HepG2 (cell line): ENCODE data around the gene CTIF. TPM values are rescaled to one million over a fixed set of nuclear protein-coding genes. Genes with fewer than 3 reads are reported as not detected.

ENCODE experiments used
- CAMTA2 ChIP-seq: sonication (generic); formaldehyde crosslinking; IDR thresholded peaks from 2 replicates; pipeline ENCODE4 v1.4.0; 2020; ENCODE audit warnings: mild to moderate bottlenecking, missing genetic modification reagents, borderline replicate concordance
- CCAR2 ChIP-seq: fragments of 200-400 bp; formaldehyde crosslinking; optimal IDR thresholded peaks from 2 replicates; pipeline ENCODE3; 2018; ENCODE audit warnings: low read depth, mild to moderate bottlenecking, low read length, moderate library complexity
- EED ChIP-seq: sonication (generic); formaldehyde crosslinking; IDR thresholded peaks from 2 replicates; pipeline ENCODE4 v1.5.0; 2020; ENCODE audit warnings: mild to moderate bottlenecking, missing genetic modification reagents
- ELF4 ChIP-seq: sonication (generic); formaldehyde crosslinking; IDR thresholded peaks from 2 replicates; pipeline ENCODE4 v1.5.0; 2020; ENCODE audit warnings: missing genetic modification reagents, mild to moderate bottlenecking, moderate library complexity, borderline replicate concordance
- HDAC2 ChIP-seq: sonication (generic); formaldehyde crosslinking; IDR thresholded peaks from 2 replicates; pipeline ENCODE4 v1.4.0; 2020; ENCODE audit warnings: missing genetic modification reagents
- HMG20B ChIP-seq: conservative IDR thresholded peaks from 2 replicates; pipeline ENCODE4 v1.6.1; 2016; ENCODE audit warnings: missing genetic modification reagents, missing compliant biosample characterization
- HNRNPK ChIP-seq: fragments of 200-400 bp; formaldehyde crosslinking; IDR thresholded peaks from 2 replicates; pipeline ENCODE4 v1.6.1; 2018; ENCODE audit warnings: low read length, low read depth, moderate library complexity, mild to moderate bottlenecking; ENCODE audit not compliant: poor library complexity, severe bottlenecking
- MYNN ChIP-seq: sonication (generic); formaldehyde crosslinking; IDR thresholded peaks from 2 replicates; pipeline ENCODE4 v1.4.0; 2020; ENCODE audit warnings: mild to moderate bottlenecking, low read depth, missing genetic modification reagents
- NFKB2 ChIP-seq: sonication (generic); formaldehyde crosslinking; IDR thresholded peaks from 2 replicates; pipeline ENCODE4 v1.4.0; 2020; ENCODE audit warnings: missing genetic modification reagents, borderline replicate concordance
- POLR2G ChIP-seq: fragments of 200-400 bp; formaldehyde crosslinking; IDR thresholded peaks from 2 replicates; pipeline ENCODE4 v1.6.1; 2018; ENCODE audit warnings: mild to moderate bottlenecking, low read depth, low read length, moderate library complexity
- SP140L ChIP-seq: sonication (generic); formaldehyde crosslinking; IDR thresholded peaks from 2 replicates; pipeline ENCODE4 v1.4.0; 2020; ENCODE audit warnings: missing genetic modification reagents, borderline replicate concordance
- SSRP1 ChIP-seq: IDR thresholded peaks from 2 replicates; pipeline ENCODE4 v1.6.1; 2016; ENCODE audit warnings: control low read depth
- SYNCRIP ChIP-seq: fragments of 200-400 bp; formaldehyde crosslinking; IDR thresholded peaks from 2 replicates; pipeline ENCODE4 v1.6.1; 2018; ENCODE audit warnings: mild to moderate bottlenecking, low read depth, low read length; ENCODE audit not compliant: insufficient read depth
- TBL1XR1 ChIP-seq: fragments of 150-350 bp; IDR thresholded peaks from 2 replicates; pipeline ENCODE4 v1.6.1; 2014; ENCODE audit warnings: borderline replicate concordance, low read length; ENCODE audit not compliant: partially characterized antibody
- THRA ChIP-seq: sonication (generic); formaldehyde crosslinking; IDR thresholded peaks from 2 replicates; pipeline ENCODE4 v1.4.0; 2020; ENCODE audit warnings: missing genetic modification reagents, borderline replicate concordance
- U2AF2 ChIP-seq: fragments of 200-400 bp; formaldehyde crosslinking; IDR thresholded peaks from 2 replicates; pipeline ENCODE4 v1.6.1; 2017; ENCODE audit warnings: low read depth, mild to moderate bottlenecking, low read length
- ZBTB1 ChIP-seq: sonication (generic); formaldehyde crosslinking; IDR thresholded peaks from 2 replicates; pipeline ENCODE4 v1.4.0; 2020; ENCODE audit warnings: missing genetic modification reagents, borderline replicate concordance
- ZNF292 ChIP-seq: sonication (generic); formaldehyde crosslinking; IDR thresholded peaks from 2 replicates; pipeline ENCODE4 v1.8.1; 2022; ENCODE audit warnings: mild to moderate bottlenecking, low read depth, missing genetic modification reagents, borderline replicate concordance
- ZNF367 ChIP-seq: sonication (generic); formaldehyde crosslinking; IDR thresholded peaks from 2 replicates; pipeline ENCODE4 v1.4.0; 2020; ENCODE audit warnings: missing genetic modification reagents, borderline replicate concordance
- ZNF431 ChIP-seq: sonication (generic); formaldehyde crosslinking; IDR thresholded peaks from 2 replicates; pipeline ENCODE4 v1.9.0; 2022; ENCODE audit warnings: missing genetic modification reagents, low read depth, mild to moderate bottlenecking, borderline replicate concordance
- ZNF552 ChIP-seq: sonication (generic); formaldehyde crosslinking; IDR thresholded peaks from 2 replicates; pipeline ENCODE4 v1.9.0; 2022; ENCODE audit warnings: missing genetic modification reagents, mild to moderate bottlenecking, borderline replicate concordance
- ZNF672 ChIP-seq: sonication (generic); formaldehyde crosslinking; IDR thresholded peaks from 2 replicates; pipeline ENCODE4 v1.8.1; 2022; ENCODE audit warnings: missing genetic modification reagents
- ZNF746 ChIP-seq: sonication (generic); formaldehyde crosslinking; IDR thresholded peaks from 2 replicates; pipeline ENCODE4 v1.8.0; 2022; ENCODE audit warnings: mild to moderate bottlenecking, missing genetic modification reagents
- polyA plus RNA-seq, 8 experiments: library from polyadenylated mRNA; depleted of rRNA in 3 of 8; stranded (reverse) in 7 of 8; unstranded in 1 of 8; fragments of >200 nt; fragmentation: Illumina TruSeq in 4 of 8; extraction: Trizol in 4 of 8; gene quantifications; 2 replicates each; pipeline versions ENCODE4 v1.2.1 to v1.2.3, GENCODE V29; 2011 to 2016; ENCODE audit warnings: low read depth in 4 of 8, missing spikeins in 1 of 8, mixed read lengths in 1 of 8; ENCODE audit not compliant: insufficient read depth in 1 of 8
- total RNA-seq, 5 experiments: library from RNA; depleted of rRNA; stranded (reverse); fragments of >200 nt; fragmentation: Illumina TruSeq; extraction: Trizol; gene quantifications; 2 replicates each; pipeline ENCODE4 v1.2.3, GENCODE V29; 2016; ENCODE audit warnings: low read depth in 1 of 5
- TF ChIP-seq, protein P1 (sequence below): sonication (generic); IDR thresholded peaks from 2 replicates; pipeline ENCODE4 v1.6.1; 2016; ENCODE audit warnings: low read depth, borderline replicate concordance
- TF ChIP-seq, protein P2 (sequence below): sonication (generic); formaldehyde crosslinking; IDR thresholded peaks from 2 replicates; pipeline ENCODE4 v1.5.1; 2020; ENCODE audit warnings: missing genetic modification reagents, mild to moderate bottlenecking, borderline replicate concordance
- TF ChIP-seq, protein P3 (sequence below): sonication (generic); formaldehyde crosslinking; IDR thresholded peaks from 2 replicates; pipeline ENCODE4 v1.5.1; 2020; ENCODE audit warnings: missing genetic modification reagents, mild to moderate bottlenecking, borderline replicate concordance

Gene CTIF
- total and polyA plus RNA-seq, 2 of the 13 experiments (the other 11 are each of a cell fraction or from before 2014, with no cell fraction given): 18.2 to 28.0 TPM

- TF ChIP-seq HMG20B (CRISPR knock-in tag) (no peak; the same call in 1 of the 2 replicates), HNRNPK (peak; percentile 90), ZNF552 (no peak), ELF4 (CRISPR knock-in tag) (no peak), THRA (CRISPR knock-in tag) (peak; percentile 84), ZNF367 (CRISPR knock-in tag) (no peak), SP140L (CRISPR knock-in tag) (no peak), EED (CRISPR knock-in tag) (no peak), ZNF672 (no peak), POLR2G (peak; percentile 49; the same call in 1 of the 2 replicates), ZNF431 (0 out of 2 replicates have a peak, but pooled peaks have one; percentile 18), SSRP1 (no peak), ZBTB1 (CRISPR knock-in tag) (no peak), CCAR2 (no peak), ZNF746 (CRISPR knock-in tag) (peak; percentile 96), ZNF292 (peak; percentile 96), HDAC2 (peak; percentile 86), SYNCRIP (no peak), U2AF2 (no peak), TBL1XR1 (no peak), CAMTA2 (no peak), NFKB2 (CRISPR knock-in tag) (peak; percentile 62; the same call in 1 of the 2 replicates), MYNN (no peak)
- TF ChIP-seq, protein P1, sequence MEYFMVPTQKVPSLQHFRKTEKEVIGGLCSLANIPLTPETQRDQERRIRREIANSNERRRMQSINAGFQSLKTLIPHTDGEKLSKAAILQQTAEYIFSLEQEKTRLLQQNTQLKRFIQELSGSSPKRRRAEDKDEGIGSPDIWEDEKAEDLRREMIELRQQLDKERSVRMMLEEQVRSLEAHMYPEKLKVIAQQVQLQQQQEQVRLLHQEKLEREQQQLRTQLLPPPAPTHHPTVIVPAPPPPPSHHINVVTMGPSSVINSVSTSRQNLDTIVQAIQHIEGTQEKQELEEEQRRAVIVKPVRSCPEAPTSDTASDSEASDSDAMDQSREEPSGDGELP: peak; percentile 84; the same call in 1 of the 2 replicates
- TF ChIP-seq, protein P2, sequence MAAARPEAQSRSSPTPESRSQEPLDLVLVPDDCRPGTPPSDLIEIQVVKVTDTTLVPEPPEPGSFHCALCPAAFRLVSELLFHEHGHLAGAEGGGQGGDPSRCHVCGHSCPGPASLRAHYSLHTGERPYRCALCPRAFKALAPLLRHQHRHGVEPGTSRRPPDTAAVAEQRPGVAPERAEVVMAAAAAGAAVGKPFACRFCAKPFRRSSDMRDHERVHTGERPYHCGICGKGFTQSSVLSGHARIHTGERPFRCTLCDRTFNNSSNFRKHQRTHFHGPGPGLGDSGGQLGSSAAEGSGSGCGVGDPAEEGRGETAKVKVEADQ (CRISPR knock-in tag): peak; percentile 54; the same call in 1 of the 2 replicates
- TF ChIP-seq, protein P3, sequence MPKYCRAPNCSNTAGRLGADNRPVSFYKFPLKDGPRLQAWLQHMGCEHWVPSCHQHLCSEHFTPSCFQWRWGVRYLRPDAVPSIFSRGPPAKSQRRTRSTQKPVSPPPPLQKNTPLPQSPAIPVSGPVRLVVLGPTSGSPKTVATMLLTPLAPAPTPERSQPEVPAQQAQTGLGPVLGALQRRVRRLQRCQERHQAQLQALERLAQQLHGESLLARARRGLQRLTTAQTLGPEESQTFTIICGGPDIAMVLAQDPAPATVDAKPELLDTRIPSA (CRISPR knock-in tag): no peak
Measured at GRCh38 chr18:48902023-48902855, 363.4 kb downstream of the CTIF start (continued).
